ENCODE data around the gene HTR2B.

The HTR2B gene

GRCh38 chr2:231059756-231060155, 65.1 kb downstream of the HTR2B start:
- in situ Hi-C loops (cut with HindIII; ENCODE audit: low pct_ligation_motif_present, low sequenced_read_pairs): no loop called here
- no peaks in the 10 kb centered on the region for H3K27me3 ChIP-seq (replicated peaks)
- no peak for DNase-seq
- H3K36me3 ChIP-seq (replicated peaks): peaks cover 24% of the 10 kb centered on the region
- TF ChIP-seq CTCF (IDR thresholded peaks at IDR 0.05; ENCODE audit: low read depth, low read length, missing control alignments): no peak
- peak overlapping the region; percentile 3 for H3K27ac ChIP-seq
- H3K4me3 ChIP-seq (ENCODE audit: low read depth, low read length): no peak overlapping the region

GRCh38 chr2:231058761-231059550, 65.9 kb downstream of the HTR2B start:
- no peak for TF ChIP-seq CTCF (IDR thresholded peaks at IDR 0.05; ENCODE audit: low read depth, low read length, missing control alignments)
- Histone ChIP-seq H3K27ac (peak overlapping the region; percentile 35), H3K27me3 (replicated peaks) (no peaks in the 10 kb centered on the region), H3K4me3 (ENCODE audit: low read depth, low read length) (no peak overlapping the region), H3K36me3 (replicated peaks) (peaks cover 16% of the 10 kb centered on the region)
- DNase-seq: peak; percentile 14
- in situ Hi-C loops (cut with HindIII; ENCODE audit: low pct_ligation_motif_present, low sequenced_read_pairs): no loop called here
